Adrenal gland (tissue), 19 donors: ENCODE results near the gene RBP2. TPM values are rescaled to one million over a fixed set of nuclear protein-coding genes. Genes with fewer than 3 reads are reported as not detected.

Source experiments
- DNase-seq, 7 donors: peaks; one replicate each; pipeline ENCODE4 v3.0.0-alpha.2; 2019 to 2020
- H3K27ac ChIP-seq, 5 donors: fragments of 200-600 bp; sonication (generic) in 4 of 5; 1 replicate in 3 of 5; 2 replicates in 2 of 5; pipeline versions ENCODE4 v1.5.1 to v1.8.0; 2016 to 2020; ENCODE audit warnings: mild to moderate bottlenecking in 1 of 5
- H3K27me3 ChIP-seq: fragments of 200-600 bp; 2 replicates; pipeline ENCODE4 v1.8.0; 2021
- H3K36me3 ChIP-seq, 2 donors: fragments of 200-600 bp; replicated peaks in 1 of 2; 1 replicate in 1 of 2; 2 replicates in 1 of 2; pipeline versions ENCODE4 v1.5.1 to v1.8.0; 2018 to 2022
- H3K4me1 ChIP-seq, 2 donors: fragments of 200-600 bp; replicated peaks in 1 of 2; 1 replicate in 1 of 2; 2 replicates in 1 of 2; pipeline versions ENCODE4 v1.5.1 to v1.8.0; 2018 to 2021
- H3K4me3 ChIP-seq, 4 donors: fragments of 200-600 bp; sonication (generic) in 3 of 4; one replicate each; pipeline ENCODE4 v1.5.1; 2016 to 2018
- H3K9me3 ChIP-seq, 3 donors: fragments of 200-600 bp; sonication (generic) in 1 of 3; replicated peaks in 1 of 3; 1 replicate in 2 of 3; 2 replicates in 1 of 3; pipeline versions ENCODE4 v1.5.1 to v1.8.0; 2016 to 2021
- POLR2A ChIP-seq, 2 donors: fragments of 450-650 bp; IDR thresholded peaks; one replicate each; pipeline ENCODE4 v1.6.1; 2017; ENCODE audit warnings: antibody characterized with exemption in 2 of 2, mild to moderate bottlenecking in 2 of 2, moderate library complexity in 1 of 2
- WGBS, 4 donors: extraction: QIAGEN DNeasy Blood & Tissue Kit in 2 of 4; methylation state at CpG; one replicate each; pipeline versions ENCODE4 v1.1.5 to v1.1.7; 2013 to 2017; 5-methylcytosine and 5-hydroxymethylcytosine counted together
- intact Hi-C, 2 donors: fragments of 100-400 bp; cut with DNase I; formaldehyde crosslinking; loops; one replicate each; pipeline versions ENCODE4 v1.14.1 to v1.15.0; 2022 to 2023
- long read RNA-seq, 10 donors: library from polyadenylated mRNA in 3 of 10; unstranded in 2 of 10; stranded (forward) in 1 of 10; transcript quantifications; one replicate each; pipeline ENCODE4 v2.0.0 and lab custom pipeline, GENCODE V29; 2021 to 2026
- polyA plus RNA-seq, 3 donors: library from polyadenylated mRNA; stranded (reverse); fragments of 200-250 nt in 2 of 3; fragments of 350-450 nt in 1 of 3; fragmentation: Illumina TruSeq in 1 of 3; extraction: RNeasy Lipid Tissue Mini Kit (QIAGEN cat#74804) in 1 of 3; gene quantifications; one replicate each; pipeline ENCODE4 v1.2.3, GENCODE V29; 2013 to 2014
- total RNA-seq, 9 donors: library from RNA; depleted of rRNA in 4 of 9; stranded (reverse); fragments of >200 nt in 4 of 9; fragments of 120-200 nt in 1 of 9; fragmentation: NEBNext Ultra II Directional in 1 of 9; extraction: Animal tissue kit (Norgen Biotek cat#: 25700) in 1 of 9; gene quantifications; one replicate each; pipeline versions ENCODE4 v1.1.0 to v1.2.4, GENCODE V29; 2013 to 2023
- TF ChIP-seq, protein P1 (sequence below), 6 experiments: fragments of 450-650 bp in 4 of 6; fragments of 200-600 bp in 2 of 6; sonication (generic) in 1 of 6; IDR thresholded peaks; 1 replicate in 5 of 6; 2 replicates in 1 of 6; pipeline versions ENCODE4 v1.5.1 to v1.8.0; 2016 to 2021; ENCODE audit warnings: antibody characterized with exemption in 6 of 6, mild to moderate bottlenecking in 2 of 6, moderate library complexity in 1 of 6
- donor health status: healthy with polysubstance abuse.
- donor health status: Bipolar disorder and iron deficiency.
- donor health status: DM: yes; HTN: yes; CAD: no.
- donor health status: DM: no; HTN: no; CAD: no.
- donor health status: DM: no; HTN: no; CAD: no.
- donor health status: DM: yes; HTN: yes; CAD: no.

Gene RBP2
- total RNA-seq: 1 to 10 TPM in 1 of 9 donors, not detected in 8; 2.2 TPM
- polyA plus RNA-seq: 1 to 10 TPM in 1 of 3 donors, under 1 TPM in 2; 0.71 to 1.9 (median 0.99) TPM
- long read RNA-seq, donor 1: 0 reads
- long read RNA-seq, donor 2, partial matches to known transcripts: 0 of 4 reads
- long read RNA-seq, donor 2, other reads (novel, unspliced or antisense): 0 of 4 reads
- long read RNA-seq, donor 3: 0 reads
- long read RNA-seq, donor 4: 0 reads
- long read RNA-seq, donor 5: 0 reads
- long read RNA-seq, donor 6, partial matches to known transcripts: 0 of 1 reads
- long read RNA-seq, donor 6, other reads (novel, unspliced or antisense): 1 of 1 reads
- long read RNA-seq, donor 7: 0 reads
- long read RNA-seq, donor 8, partial matches to known transcripts: 0 of 3 reads
- long read RNA-seq, donor 8, other reads (novel, unspliced or antisense): 0 of 3 reads
- long read RNA-seq, donor 9: 0 reads
- long read RNA-seq, donor 10, partial matches to known transcripts: 0 of 2 reads
- long read RNA-seq, donor 10, other reads (novel, unspliced or antisense): 0 of 2 reads

DNA sequence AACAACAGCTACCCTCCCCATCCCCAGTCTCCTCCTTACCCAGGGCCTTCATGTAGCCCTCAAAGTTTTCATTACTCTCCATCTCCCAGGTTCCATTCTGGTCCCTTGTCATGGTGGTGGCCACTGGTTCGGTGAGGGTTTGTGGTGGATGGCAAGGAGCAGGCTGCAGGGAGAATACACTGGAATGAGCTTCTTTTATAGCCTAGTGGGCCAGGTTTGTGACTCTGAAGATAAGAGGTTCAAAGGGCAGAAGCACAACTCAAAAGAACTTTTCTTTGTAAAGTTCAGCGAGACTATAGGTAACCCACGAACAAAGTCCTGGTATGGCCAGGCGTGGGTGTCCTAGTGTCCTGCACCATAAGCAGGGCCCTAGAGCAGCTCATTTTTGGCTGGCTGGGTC lies at the start of gene RBP2:
Gene RBP2 (minus strand): TSS at position 169 of the 400 bp plus-strand sequence. CDS start 57 bp downstream, at position 112.
- intact Hi-C loops: no loop called here
- no peak for TF ChIP-seq POLR2A (IDR thresholded peaks at IDR 0.05)
- TF ChIP-seq, protein P1, sequence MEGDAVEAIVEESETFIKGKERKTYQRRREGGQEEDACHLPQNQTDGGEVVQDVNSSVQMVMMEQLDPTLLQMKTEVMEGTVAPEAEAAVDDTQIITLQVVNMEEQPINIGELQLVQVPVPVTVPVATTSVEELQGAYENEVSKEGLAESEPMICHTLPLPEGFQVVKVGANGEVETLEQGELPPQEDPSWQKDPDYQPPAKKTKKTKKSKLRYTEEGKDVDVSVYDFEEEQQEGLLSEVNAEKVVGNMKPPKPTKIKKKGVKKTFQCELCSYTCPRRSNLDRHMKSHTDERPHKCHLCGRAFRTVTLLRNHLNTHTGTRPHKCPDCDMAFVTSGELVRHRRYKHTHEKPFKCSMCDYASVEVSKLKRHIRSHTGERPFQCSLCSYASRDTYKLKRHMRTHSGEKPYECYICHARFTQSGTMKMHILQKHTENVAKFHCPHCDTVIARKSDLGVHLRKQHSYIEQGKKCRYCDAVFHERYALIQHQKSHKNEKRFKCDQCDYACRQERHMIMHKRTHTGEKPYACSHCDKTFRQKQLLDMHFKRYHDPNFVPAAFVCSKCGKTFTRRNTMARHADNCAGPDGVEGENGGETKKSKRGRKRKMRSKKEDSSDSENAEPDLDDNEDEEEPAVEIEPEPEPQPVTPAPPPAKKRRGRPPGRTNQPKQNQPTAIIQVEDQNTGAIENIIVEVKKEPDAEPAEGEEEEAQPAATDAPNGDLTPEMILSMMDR (IDR thresholded peaks at IDR 0.05): no peak
- 93 to 100% (median 97%) methylated on average over 4 of the region's 4 CpGs for WGBS, 4 donors
- Histone ChIP-seq H3K9me3 (no peaks in the 10 kb centered on the region), H3K36me3 (no peaks in the 10 kb centered on the region), H3K27me3 (no peaks in the 10 kb centered on the region), H3K4me1 (no peaks in the 10 kb centered on the region), H3K27ac (no peak within 1 kb of the TSS), H3K4me3 (no peak within 1 kb of the TSS)
- no peak for DNase-seq

DNA sequence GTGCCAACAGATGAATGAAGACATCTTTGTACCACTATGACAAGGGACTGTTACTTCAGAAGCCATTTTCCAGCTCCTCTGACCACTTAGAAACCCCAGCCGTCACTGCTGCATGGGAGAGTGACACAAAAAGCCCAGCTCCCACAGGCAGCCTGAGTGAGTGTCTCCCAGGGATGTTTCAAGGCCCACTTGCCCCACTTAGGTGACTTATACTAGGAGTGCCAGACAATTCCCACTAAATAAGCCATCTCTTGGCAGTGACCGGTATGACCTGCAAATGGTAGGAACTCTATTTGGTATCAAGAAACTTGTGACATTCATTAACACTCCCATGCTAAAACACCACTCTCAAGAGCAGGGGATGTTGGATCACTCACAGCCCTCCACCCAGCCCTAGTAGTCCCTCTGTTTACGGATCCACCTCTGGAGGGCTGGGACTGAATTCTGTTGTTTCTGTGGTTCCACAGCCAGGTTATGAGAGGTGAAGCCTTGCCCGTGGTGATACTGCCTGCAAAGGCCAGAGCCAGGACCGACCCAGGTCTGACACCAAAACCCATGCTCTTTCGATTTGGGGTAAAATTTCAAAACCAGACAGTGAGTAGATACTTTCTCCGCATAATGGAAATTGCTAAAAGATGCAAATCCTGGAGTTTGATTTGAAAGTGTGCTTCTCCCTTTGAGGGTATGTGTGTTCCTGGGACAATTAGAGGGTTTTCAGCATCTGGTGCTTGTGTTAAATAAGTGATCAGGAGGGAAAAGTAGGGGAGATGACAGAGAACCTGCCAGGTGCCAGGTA lies 48.7 kb upstream of the RBP2 start:
- peaks cover 0 to 9% of the 10 kb centered on the region in 2 donors for H3K36me3 ChIP-seq
- H3K9me3 ChIP-seq: no peaks in the 10 kb centered on the region
- intact Hi-C loops: no loop called here
- H3K27ac ChIP-seq: peak overlapping the region in 1 of 5 donors; percentile 33
- no peaks in the 10 kb centered on the region for H3K27me3 ChIP-seq
- DNase-seq: peak in 1 of 7 donors; percentile 38
- 80 to 85% (median 83%) methylated on average over 7 of the region's 7 CpGs for WGBS, 4 donors
- no peak overlapping the region for H3K4me3 ChIP-seq
- H3K4me1 ChIP-seq: peaks cover 9 to 33% of the 10 kb centered on the region in 2 donors
- TF ChIP-seq, protein P1 (IDR thresholded peaks at IDR 0.05): no peak
- no peak for TF ChIP-seq POLR2A (IDR thresholded peaks at IDR 0.05)

DNA sequence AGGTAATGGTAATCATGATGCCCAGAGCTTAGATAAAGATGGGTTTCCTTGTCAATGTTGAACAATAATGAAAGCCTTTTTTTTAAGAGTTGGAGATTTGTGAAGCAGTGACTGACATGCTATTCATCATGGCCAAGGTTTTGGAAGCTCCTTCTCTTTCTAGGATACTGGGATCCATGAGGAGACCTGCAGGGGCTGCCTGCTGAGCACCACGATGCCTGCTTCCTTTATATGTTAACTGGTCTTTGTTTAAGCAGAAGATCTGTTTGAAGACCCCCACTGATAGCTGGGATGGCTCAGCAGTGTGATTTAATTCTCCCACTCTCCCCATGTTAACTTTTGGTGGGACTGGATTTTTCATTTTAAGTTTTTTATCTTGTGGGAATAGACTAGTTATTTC lies 47.4 kb upstream of the RBP2 start:
- no peak overlapping the region for H3K4me3 ChIP-seq
- H3K4me1 ChIP-seq: peaks cover 9 to 33% of the 10 kb centered on the region in 2 donors
- intact Hi-C loops: no loop called here
- no peak overlapping the region for H3K27ac ChIP-seq
- TF ChIP-seq, protein P1 (IDR thresholded peaks at IDR 0.05): no peak
- TF ChIP-seq POLR2A (IDR thresholded peaks at IDR 0.05): no peak
- DNase-seq: no peak
- H3K9me3 ChIP-seq: no peaks in the 10 kb centered on the region
- 80 to 100% (median 83%) methylated on average over 1 of the region's 1 CpG for WGBS, 4 donors
- H3K27me3 ChIP-seq: no peaks in the 10 kb centered on the region
- H3K36me3 ChIP-seq: peaks cover 0 to 9% of the 10 kb centered on the region in 2 donors

DNA sequence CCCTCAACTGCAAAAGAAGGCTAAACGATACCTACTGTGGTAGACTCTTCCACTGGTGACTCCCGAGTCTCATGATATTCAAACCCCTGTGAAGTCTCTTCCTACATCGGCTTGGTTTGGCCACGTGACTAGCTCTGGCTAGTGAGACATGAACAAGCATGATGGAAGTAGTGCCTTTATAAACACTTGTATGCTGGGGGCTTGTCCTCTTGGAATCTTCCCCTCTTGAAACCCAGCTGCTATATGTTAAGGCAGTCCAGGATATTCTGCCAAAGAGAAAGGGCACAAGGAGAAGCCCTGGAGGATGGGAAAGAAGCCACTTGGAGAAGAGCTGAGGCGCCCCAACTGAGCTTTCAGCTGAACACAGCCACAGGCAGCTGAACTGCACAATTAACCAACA lies 46.9 kb upstream of the RBP2 start:
- TF ChIP-seq POLR2A (IDR thresholded peaks at IDR 0.05): no peak
- Histone ChIP-seq H3K36me3 (peaks cover 0 to 9% of the 10 kb centered on the region in 2 donors), H3K27me3 (no peaks in the 10 kb centered on the region), H3K4me1 (peaks cover 9 to 33% of the 10 kb centered on the region in 2 donors), H3K9me3 (no peaks in the 10 kb centered on the region), H3K4me3 (no peak overlapping the region), H3K27ac (no peak overlapping the region)
- DNase-seq: no peak
- intact Hi-C loops: no loop called here
- 96 to 99% (median 97%) methylated on average over 5 of the region's 5 CpGs for WGBS, 4 donors
